NCI-H524 (cell line): ENCODE data around the gene PPP1R10.
A peak's percentile ranks its signal among the peaks of the same experiment; 100 is the strongest.
"Not testable (repeated sequence)": the region's sequence is repeated elsewhere in the genome, so short reads cannot be mapped to it uniquely, and the experiment has no call there.

Experiments
- DNase-seq, 2 experiments: peaks; one replicate each; lab custom pipeline; 2025; lab: John Stamatoyannopoulos, UW

Gene PPP1R10

DNA sequence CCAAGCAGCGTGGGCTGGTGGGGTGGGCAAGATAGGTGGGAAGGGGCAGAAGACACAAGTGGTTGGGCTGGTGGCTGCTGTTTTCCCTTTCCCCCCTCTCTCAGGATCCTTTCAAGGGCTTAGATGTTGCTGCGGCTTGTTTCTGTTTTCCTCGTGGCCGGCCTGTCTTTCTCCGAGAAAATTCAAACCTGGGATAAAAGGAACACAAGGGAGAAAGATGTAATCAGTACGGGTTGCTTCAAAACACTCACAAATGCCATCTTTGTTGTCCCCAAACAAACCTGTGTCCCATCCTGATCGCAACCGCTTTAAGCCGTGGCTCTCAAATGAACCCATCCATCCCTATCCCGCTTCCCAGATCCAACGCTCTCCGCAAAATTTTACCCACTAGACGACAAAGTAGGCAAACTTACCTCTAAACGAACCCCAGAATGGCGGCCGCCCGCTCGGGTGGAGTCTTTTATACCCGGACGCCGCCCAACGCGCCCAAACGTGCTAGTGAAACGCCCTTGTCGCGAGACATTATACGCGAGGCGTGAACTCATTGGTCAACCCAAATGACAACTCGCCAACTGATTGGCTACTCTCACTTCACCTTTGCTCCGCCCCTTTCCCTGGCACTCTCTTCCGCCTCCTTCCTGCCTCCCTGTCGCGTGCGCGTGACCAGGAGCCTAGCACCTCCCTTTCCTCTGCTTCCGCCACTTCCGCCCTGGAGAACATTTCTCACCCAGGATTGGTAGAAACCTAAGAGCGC is at the start of gene PPP1R10:
TSS of gene PPP1R10 (minus strand) at position 433 of the 754 bp plus-strand sequence. CDS start 7,299 bp downstream, outside the sequence.
- DNase-seq, result peak; percentile 99 to 100

DNA sequence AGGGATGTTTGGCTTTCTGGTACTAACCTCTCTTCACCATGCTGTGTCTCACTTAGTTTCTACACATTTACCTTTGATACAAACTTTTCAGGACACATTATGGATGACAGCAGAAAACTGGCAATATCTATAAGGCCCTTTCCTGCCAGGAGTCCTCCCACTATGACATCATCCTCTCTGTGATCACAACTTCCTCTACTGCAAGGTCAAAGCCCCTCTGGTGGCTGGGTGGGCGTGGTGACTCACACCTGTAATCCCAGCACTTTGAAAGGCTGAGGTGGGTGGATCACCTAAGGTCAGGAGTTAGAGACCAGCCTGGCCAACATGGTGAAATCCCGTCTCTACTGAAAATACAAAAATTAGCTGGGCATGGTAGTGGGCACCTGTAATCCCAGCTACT is 49.3 kb upstream of the PPP1R10 start:
- not testable (repeated sequence) for DNase-seq

DNA sequence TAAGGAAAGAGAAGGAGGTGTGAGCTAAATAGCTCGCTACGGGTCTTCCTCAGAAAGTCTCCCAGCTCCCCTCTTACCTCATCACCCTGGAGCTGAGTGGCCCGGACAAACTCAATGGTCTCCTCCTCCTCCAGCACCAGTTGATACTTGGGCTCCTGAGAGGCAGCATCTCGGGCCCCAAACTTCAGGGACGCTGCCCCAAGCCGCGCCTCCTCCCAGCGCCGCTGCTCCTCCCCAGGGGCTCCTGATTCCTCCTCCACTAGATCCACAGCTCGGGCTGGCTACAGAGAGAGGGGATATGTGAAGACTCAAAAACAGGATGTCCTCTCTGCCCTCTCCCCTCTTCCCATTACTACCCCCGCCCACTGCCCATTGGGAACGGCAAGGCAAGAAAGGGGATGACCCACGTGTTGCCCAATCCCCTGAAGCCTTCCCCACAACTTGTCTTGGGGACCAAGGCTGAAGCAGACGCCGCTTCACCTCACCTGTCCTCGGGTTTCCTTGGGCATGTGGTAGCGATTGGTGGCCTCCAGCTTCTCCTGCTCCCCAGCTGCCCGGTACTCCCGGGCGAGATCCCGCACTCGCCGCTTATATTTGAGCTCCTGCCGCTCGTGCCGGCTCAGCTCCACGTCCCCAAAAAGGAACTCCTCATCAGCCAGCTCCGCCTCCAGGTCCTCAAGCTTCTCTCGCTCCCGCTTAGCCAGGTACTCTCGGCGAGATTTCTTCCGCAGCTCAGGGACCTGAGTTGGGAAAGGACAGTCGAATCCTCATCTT is 48.1 kb upstream of the PPP1R10 start:
- no peak for DNase-seq

DNA sequence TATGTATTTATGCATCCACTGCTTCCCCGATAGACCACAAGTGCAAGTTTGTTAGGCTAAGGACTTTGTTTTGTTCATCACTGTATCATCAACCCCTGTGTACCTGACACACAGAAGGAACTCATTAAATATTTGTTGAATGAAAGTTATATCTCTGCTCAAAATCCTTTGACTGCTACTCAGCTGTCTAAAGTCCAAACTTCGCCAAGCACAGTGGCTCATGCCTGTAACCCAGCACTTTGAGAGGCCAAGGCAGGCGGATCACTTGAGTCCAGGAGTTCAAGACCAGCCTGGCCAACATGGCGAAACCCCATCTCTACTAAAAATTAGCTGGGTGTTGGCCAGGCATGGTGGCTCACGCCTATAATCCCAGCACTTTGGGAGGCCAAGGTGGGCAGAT is 40.9 kb upstream of the PPP1R10 start:
- DNase-seq, result not testable (repeated sequence)

DNA sequence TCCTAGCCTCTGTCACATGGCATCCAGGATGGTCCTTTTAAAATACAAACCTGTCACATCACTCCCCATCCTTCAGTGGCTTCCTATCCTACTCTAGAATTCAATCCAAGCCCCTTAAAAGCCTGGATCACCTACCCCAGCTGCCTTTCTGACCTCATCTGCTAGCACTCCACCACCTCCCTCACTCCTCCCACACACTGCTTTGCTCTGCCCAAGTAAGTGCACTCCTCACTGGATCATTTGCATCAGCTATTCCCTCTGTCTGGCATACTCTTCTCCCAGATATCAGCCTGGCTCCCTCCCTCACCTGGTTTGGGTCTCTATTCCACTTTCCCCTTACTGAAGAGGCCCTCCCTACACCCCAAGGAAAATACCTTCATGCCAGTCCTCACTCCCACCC is 40.4 kb upstream of the PPP1R10 start:
- no peak for DNase-seq

DNA sequence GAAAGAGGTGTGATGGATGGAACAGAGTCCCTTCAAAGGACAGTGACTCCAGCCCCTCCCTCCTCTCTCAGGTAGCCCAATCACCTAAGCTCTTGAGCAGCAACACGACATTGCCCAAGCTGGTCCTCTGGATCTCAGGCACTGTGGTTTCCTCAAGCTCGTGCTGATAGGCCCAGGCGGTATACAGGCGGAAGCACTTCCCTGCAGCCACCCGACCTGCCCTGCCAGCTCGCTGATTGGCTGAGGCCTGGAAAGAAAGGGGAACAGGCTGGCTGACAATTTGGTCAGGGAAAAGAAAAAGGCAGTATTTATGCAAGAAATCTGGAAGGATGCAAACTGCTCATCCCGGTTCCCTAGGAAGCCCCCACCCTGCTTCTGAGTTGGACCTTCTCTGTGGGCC is 39.5 kb upstream of the PPP1R10 start:
- DNase-seq, result no peak

DNA sequence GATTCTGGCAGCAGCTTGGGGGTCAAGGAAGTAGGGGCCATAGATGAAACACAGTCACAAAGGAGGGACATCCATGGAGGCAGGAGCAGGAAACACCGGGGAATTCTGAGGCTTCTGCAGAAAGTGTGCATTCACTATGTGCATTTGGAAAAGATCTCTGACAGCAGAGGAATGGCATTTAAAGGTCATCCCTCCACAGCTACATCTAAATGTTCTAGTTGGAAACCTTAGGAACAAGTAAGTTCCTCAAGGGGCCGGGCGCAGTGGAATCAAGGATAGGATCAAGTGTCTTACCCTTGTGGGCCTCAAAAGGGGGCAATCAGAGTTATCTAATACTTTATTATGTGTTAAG is 38.7 kb upstream of the PPP1R10 start:
- no peak for DNase-seq

DNA sequence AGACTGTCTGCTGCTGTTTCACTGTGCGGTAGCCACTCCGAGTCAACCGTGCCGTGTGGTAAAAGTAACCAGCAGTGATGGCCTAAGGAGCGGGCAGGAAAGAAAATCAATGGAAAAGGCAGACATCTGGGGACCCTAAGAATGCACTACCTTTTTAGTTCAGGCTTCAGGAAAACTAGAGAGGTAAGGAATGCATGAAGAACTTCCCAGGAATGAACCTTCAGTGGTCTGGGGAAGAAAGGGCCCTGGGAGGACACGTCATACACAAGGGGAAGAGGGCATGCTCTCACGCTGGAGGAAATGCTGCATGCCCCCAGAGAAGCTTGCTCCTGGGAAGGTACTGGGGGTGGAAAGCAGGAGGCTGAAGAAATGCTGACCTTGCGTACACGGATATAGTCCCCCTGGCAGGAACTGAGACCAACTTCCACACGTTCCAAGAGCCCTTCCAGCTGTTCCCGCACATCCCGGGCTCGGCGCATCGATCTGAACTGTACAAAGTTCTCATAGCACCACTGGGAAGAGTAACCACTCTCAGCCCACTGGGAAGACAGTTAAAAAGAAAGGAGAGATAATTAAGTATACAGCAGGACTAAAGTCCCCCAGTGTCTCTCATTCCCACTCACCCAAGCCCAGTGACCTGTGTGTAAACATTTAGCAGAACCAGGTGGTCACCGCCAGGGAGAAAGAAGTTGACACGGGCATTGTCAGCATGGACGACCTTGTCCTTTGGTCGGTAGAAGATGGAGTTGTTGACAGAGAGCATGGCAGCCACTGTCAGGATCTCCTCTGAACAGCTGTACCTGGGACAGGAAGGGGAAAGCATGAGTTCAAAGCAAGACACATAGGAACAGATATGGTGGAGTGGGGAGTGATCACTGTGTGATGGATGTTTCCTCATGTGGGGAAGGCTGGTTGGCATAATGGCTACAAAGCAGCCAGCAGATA is 38.0 kb upstream of the PPP1R10 start:
- DNase-seq, result no peak

DNA sequence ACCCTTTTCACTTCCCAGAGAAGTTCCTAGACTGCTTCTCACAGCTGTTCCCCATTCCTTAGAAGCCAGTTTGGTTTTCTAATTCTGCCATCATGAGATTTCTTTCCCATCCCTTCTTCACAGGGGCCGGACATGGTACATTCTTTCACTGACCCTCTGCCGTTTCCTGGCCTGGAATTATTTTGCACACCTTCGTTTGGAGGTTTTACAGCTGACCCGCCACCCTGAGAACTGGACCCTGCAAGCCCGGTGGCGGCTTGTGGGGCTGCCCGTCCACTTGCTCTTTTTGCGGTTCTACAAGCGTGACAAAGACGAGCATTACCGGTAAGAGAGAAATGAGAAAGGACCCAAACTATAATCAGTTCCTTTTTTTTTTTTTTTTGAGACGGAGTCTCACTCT is 34.1 kb upstream of the PPP1R10 start:
- DNase-seq, result no peak

DNA sequence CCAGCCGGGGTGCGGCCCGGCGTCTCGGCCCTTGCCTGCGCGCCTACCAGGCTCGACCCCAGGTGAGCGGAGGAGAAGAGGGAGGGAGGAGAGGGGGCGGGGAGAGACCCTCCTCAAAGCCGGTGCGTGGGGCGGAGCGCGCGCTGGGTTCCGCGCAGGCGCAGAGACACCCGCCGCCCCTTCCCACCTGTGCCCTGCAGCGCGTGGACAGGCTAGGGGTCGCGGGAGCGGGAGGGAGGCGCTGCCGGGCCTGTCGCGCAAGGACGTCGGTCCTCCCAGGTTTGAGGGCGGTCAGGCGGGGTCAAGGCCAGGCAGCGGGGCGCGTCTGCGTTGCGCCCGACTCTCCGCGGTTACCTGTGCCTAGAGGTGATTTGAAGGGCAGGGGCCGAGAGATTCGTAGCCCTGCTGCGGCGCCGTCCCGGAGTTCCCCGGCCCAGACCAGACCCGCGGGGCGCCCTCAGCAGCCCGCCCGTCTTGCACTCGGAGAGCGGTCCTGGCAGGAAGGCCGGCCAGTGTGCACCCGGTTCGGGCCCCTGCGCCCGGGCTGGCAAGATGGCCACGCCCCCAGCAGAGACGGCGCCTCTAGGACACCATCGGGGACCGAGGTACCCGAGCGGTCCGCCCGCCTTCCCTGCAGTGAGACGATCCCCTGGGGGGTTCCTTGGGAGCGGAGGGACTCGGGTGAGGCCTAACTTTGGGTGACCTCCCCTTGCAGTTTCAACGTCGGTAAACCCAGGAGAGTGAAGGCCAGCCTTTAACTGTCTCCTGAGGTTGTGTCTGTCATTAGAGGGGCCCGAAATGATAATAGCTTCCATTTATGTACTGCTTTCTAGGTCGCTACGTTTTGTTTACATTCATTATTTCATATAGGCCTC is 30.4 kb upstream of the PPP1R10 start:
- DNase-seq, result peak; percentile 86 to 90

DNA sequence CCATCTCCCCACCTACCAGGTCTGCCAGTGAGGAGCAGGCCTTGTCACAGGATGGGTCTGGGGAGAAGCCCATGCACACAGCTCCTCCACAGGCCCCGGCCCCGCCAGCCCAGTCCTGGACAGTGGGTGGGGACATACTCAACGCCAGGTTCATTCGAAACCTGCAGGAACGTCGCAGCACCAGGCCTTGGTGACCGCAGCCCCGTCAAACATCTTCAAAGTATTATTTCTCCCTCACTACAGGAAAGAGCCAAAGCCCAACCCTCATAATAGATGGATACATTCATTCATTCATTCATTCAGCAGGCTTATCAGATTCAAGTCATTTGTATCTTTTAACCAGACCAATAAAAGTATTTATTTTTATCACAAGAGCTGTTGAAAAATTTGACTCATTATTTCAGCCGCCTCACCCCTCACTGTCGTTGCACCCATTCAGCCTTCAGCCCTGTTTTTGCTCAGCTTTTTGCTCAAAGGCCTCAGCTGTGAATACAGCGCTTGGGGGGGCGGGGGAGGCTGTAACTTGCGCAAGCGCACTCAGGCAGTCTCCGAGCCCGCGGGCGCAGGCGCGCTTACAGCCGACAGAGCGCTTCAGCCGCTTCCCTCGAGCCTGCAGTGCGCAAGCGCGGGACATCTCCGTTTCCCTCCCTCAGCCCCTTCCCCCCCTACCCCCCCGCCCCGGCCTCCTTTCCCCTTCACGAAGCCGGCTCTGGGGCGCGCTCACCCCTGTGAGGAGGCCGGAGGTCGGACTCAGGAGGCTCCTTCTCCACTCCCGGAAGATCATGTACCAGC is 29.6 kb upstream of the PPP1R10 start, which contains the start of gene C6orf136:
TSS of gene C6orf136 (plus strand) at position 684 of the 792 bp plus-strand sequence. CDS start at position 783, 99 bp downstream.
- DNase-seq, result peak; percentile 89 to 90

DNA sequence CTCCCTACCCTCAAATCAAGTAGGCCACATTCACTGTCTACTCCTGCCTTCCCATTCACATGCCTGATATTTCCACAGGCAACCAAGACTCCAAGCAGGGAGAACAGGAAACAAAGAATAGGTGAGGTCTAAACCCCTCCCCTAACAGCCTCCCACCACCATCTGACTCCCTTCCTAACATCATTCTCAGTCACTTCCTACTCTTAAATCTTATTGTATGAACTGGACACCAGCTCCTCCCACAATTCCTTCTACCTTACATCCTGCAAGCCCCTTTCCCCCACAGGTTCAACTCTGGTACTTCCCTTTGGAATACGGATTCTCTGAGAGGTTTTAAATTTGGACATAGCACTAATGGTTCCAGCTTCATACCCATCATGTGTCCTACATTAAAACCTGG is 28.9 kb upstream of the PPP1R10 start:
- DNase-seq, result no peak

DNA sequence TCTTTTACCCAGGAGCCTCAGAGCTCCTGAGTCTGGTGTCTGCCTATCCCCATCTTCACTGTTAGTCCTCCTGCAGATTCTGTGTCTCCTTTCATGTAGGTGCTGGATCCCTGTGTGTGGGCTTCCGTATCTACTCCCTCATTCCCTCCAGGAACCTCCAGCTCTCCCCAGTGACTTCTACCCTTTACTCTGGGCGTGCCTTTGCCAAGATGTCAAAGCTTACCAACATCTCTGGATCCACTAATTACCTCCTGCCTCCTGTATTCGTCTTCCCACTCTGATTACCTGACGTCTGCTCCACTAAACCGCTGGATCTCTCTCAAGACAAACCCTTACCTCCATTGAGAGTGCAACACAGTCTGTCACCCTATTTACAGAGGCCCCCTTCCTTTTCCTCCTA is 27.7 kb upstream of the PPP1R10 start:
- no peak for DNase-seq

DNA sequence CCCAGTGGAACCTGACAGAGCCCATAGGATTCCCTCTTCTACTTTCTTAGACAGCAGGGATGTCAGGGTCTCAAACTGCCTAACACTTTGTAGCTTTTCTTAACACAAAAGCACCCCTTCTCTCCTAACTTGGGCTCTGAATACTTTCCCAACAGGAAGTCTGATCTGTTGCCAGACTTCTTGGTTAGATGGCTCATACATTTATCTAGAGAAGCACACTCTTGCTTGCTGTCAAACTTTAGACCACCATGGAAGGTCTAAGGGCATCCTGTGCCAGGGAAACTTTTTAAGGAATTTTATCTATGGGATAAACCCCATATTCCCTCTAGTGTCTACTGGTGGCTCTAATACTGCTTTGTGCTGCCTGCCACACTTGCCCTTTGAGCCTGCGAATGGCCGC is 26.6 kb upstream of the PPP1R10 start:
- no peak for DNase-seq

DNA sequence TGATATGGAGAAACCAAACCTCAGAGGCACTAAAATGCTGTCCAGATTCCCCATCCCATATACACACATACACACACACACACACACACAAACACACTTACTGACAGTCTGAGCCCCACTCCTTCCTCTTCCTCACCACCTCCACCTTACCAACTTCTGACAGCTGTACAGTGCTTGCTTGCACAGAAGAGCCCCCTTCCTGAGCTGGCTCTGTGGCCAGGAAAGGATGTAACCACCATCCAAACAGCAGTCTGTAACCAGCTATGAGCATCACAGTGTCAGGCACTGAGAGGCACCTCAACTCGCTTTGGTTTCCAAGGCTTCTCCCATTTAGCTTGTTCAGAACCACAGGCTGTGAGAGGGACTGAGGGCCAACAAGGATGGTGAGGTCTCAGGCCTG is 24.0 kb upstream of the PPP1R10 start:
- no peak for DNase-seq

DNA sequence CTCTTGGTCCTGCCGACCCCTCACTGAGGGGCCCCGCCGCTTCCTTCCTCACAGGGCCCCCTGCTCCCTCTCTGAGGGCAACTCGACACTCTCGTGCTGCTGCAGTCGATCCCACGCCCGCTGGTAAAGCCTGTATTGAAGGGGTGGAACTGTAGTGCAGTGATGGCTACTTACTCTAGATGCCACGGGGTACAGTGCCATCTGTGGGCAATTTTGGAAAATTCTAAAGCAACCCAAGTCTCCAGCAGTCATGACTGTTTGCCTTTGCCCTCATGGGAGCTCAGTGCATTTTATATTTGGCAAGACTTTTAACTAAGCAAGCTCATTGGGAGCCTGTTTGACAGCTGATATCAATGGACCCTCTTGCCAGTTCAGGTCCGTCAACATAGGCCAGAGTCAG is 23.4 kb upstream of the PPP1R10 start:
- no peak for DNase-seq

DNA sequence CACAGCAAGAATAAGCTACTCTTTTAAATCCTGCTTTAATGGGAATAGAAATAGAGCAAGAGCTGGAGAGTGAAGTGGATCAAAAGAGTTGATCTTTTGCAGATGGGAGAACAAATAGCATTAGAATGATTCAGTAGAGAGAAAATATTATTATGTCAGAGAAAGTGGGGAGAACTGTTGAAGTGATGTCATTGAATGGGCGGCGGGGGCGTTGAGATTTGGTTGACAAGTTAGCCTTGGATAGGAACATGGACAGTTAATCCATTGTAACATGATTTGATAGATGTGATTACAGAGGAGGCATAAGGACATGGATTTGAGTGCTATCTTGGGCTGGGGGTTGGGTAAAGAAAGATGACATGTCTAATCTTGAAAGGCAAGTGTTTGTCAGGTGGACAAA is 18.8 kb upstream of the PPP1R10 start:
- DNase-seq, result no peak

DNA sequence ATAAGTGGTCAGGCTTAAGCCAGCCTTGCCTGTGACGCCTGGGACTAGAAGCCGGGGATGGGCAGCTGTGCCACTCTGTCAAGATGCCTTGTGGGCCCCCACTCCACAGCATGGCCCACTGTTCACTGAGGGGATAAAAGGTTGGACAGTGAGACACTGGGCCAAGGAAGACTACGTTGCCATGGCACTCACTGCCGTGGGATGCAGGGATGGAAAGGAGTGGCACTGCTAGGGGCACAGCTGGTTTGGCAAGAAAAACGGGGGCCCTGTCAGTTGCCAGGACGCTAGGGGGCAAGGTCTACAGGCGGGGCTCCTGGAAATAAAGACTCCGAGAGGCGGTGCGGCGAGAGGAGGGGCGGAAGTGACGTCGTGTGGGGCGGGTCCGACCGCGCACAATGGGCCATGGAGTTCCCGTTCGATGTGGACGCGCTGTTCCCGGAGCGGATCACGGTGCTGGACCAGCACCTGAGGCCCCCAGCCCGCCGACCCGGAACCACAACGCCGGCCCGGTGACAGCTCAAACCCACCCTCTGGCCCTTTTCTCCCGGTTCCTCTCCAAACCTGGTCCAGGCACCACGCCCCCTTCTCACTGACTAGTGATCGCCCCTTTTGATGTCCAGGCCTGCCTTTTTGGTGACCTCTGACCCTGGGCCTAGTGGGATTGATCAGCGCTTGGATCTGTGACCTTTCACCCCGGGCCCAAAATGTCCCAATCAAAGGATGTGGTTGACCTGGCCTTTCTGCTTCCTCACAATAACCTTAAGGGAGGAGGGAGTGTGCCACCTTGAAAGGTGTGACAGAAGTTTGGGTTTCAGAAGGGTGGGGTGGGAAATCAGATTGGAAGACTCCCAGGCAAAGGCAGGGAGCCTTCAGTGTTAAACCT is 9.7 kb upstream of the PPP1R10 start, which contains the start of gene ATAT1:
TSS of gene ATAT1 (plus strand) at position 391 of the 883 bp plus-strand sequence.
- DNase-seq, result peak; percentile 62 to 79

DNA sequence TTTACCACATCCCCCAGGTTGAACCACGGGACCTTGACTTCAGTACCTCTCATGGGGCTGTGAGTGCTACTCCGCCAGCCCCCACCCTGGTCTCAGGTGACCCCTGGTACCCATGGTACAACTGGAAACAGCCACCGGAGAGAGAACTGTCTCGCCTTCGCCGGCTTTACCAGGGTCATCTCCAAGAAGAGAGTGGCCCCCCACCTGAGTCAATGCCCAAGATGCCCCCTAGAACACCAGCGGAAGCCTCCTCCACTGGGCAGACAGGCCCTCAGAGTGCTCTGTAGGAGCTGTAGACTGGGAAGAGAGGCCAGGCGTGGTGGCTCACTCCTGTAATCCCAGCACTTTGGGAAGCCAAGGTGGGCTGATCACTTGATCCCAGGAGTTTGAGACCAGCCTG is 8.5 kb upstream of the PPP1R10 start:
- DNase-seq, result no peak
